ENCODE measurements around the gene INSIG1. TPM values are rescaled to one million over a fixed set of nuclear protein-coding genes. Genes with fewer than 3 reads are reported as not detected.

INSIG1 gene
- total RNA-seq, 4 donors from 2014 or later = 70.4 to 256 (median 145) TPM

GRCh38 chr7:155333346-155334234 is 35.9 kb downstream of the INSIG1 start:
- TF ChIP-seq CTCF (IDR thresholded peaks at IDR 0.05; ENCODE audit: low read depth) = no peak

- TF ChIP-seq CTCF (IDR thresholded peaks at IDR 0.05; ENCODE audit: low read depth) = no peak
Measured at GRCh38 chr7:155336812-155337602, 39.3 kb downstream of the INSIG1 start.

GRCh38 chr7:155337946-155338631 is 40.4 kb downstream of the INSIG1 start:
- TF ChIP-seq CTCF (IDR thresholded peaks at IDR 0.05; ENCODE audit: low read depth) = no peak

- TF ChIP-seq CTCF (IDR thresholded peaks at IDR 0.05; ENCODE audit: low read depth) = no peak
Measured at GRCh38 chr7:155338632-155339320, 41.1 kb downstream of the INSIG1 start.

- no peak for TF ChIP-seq CTCF (IDR thresholded peaks at IDR 0.05; ENCODE audit: low read depth)
Measured at GRCh38 chr7:155339474-155339873, 41.8 kb downstream of the INSIG1 start.

GRCh38 chr7:155340071-155340531 is 42.4 kb downstream of the INSIG1 start:
- TF ChIP-seq CTCF (IDR thresholded peaks at IDR 0.05; ENCODE audit: low read depth) = no peak

Data from subcutaneous adipose tissue (tissue), 4 donors.